SW480 (cell line): ENCODE results near the gene MAGI2.
"Not testable (repeated sequence)": the region's sequence is repeated elsewhere in the genome, so short reads cannot be mapped to it uniquely, and the experiment has no call there.

Source experiments
- DNase-seq: peaks from one replicate; pipeline ENCODE4 v3.0.0-alpha.2; 2016; ENCODE audit warnings: low spot score

MAGI2 gene

DNA sequence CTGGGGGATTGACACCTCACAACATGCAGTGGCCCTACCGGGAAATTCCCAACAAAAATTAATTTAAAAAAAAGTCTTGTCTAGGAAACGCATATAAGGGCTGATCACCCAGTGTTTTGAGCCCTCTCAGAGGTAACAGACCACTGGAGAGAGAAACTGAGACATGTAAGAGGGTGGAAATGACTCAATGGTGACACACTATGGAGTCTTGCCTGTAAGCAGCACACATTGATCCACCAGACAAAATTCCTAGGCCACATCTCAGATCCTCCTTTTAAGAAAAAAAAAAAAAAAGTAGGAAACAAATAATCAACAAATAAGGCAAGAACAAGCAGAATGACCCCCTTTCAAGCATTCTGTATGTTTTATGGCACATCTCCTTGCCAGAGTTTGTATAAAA lies 296.2 kb downstream of the MAGI2 start:
- DNase-seq = no peak

DNA sequence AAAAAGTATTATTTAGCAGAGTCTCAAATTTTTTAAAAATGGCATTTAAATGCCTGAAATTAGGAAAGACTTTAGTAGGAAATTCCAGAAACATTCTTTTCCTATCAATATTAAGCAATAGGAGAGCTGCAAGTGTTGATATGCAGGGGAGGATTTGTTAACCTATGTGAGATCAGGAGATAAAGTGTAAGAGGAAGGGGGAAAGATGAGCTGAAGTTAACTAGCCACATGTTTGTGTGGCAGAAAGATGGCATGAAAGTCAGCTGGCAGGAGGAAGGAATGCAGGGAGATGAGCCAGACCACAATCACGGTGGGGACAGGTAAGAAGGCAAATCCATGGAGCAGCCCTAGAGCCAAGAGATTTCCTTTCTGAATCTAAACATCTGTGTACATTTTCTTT lies 303.6 kb downstream of the MAGI2 start:
- no peak for DNase-seq

- DNase-seq = no peak
Observed at GRCh38 chr7:79142706-79143105, 310.8 kb downstream of the MAGI2 start.

DNA sequence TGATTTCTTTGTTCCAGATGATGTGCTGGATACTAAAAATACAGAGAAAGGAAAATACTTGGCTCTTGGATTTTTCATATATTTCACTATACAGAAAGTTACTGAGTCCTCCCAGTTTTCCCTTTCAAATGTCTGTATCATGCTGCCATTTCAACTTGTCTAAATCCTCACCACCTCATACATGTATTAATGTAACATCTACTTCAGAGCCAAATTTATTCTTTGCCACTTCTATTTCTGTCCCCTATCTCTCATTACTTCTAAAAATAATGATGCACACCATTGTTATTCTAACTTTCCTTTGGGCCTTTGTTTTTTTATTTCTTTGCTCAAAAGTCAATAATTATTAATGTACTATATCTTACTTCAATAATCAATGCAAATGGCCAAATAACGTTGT lies 312.2 kb downstream of the MAGI2 start:
- DNase-seq = no peak

- DNase-seq = no peak
Observed at GRCh38 chr7:79137942-79138341, 315.5 kb downstream of the MAGI2 start.

GRCh38 chr7:79132844-79133451 lies 320.5 kb downstream of the MAGI2 start:
- DNase-seq = no peak

DNA sequence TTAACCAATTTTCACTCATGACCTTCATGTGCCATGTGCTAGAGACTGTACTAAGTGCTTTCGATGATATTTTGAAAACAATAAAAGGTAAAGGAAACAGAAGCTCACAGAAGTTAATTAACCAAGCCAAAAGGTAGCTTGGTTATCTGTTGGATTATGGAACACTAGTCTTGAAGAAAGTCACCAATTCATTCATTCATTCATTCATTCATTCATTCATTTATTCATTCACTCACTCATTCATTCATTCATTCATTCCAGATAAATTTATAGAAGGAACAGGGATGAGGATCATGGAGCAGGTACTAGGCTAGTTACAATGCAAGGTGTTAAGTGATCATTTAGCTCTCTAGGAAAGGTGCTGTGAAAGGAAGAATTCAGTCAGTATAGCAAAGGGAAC lies 322.8 kb downstream of the MAGI2 start:
- no peak for DNase-seq

GRCh38 chr7:79124331-79124730 lies 329.1 kb downstream of the MAGI2 start:
- no peak for DNase-seq

DNA sequence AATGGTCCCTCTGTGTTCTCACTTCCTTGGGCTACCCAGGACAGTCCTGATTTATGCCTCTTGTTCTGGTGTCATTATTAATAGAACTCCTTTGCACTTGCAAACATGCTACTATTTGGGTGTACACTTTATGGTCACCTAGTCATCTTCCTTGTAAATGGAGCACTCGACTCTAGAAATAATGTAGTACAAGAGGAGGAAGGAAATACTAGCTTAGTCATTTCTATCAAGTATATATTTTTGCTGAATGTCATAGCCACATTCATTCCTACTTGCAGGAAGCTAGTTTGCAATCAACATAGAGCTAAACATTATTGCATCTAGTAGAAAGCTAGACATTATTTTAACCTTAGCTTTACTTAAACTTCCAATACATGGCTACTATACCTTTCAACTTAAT lies 335.3 kb downstream of the MAGI2 start:
- DNase-seq = no peak

GRCh38 chr7:79096361-79096805 lies 357.1 kb downstream of the MAGI2 start:
- no peak for DNase-seq

DNA sequence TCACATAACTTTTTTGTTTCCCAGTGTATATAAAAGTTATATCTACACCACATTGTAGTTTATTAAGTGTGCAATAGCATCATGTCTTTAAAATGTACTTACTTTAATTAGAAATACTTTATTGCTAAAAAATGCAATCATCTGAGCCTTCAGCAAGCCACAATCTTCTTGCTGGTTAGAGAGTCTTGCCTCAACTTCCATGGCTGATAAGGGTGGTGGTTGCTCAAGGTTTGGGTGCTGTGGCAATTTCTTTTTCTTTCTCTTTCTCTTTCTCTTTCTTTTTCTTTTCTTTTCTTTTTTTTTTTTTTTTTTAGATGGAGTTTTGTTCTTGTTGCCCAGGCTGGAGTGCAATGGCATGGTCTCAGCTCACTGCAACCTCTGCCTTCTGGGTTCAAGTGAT lies 360.0 kb downstream of the MAGI2 start:
- no peak for DNase-seq

- DNase-seq = no peak
Observed at GRCh38 chr7:79091661-79092060, 361.8 kb downstream of the MAGI2 start.

- no peak for DNase-seq
Observed at GRCh38 chr7:79091011-79091410, 362.5 kb downstream of the MAGI2 start.

DNA sequence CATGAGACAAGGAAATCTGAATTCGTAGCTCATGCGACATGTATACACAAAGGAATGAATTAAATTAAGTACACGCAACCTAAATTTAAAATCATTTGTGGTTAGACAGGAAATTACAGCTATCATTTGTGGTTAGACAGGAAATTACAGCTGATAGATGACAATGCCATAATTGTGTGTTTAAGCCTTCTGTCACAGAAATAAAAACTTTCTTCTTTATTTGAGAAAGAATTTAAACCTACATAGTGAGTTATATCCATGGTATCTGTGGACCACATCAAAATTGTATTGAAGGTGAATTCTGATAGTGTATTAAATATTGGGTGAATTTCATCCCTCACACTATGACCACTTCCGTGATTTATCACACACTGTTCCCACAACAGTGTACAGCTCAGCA lies 362.9 kb downstream of the MAGI2 start:
- peak; percentile 78 for DNase-seq

DNA sequence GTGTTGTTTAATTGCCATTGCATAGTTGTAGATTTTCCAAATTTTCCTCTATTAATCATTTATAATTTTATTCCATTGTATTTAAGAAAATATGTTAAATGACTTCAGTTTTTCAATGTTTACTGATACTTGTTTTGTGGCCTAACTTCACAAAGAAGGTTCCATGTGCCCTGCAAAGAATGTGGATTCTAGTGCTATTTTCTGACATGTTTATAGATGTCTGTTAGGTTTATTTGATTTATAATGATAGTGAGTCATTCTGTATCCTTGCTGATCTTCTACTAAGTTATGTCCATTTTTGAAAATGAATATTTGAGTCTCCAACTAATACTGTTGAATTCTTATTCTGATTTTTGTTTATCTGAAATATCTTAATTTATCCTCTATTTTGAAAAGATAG lies 369.0 kb downstream of the MAGI2 start:
- DNase-seq = no peak

DNA sequence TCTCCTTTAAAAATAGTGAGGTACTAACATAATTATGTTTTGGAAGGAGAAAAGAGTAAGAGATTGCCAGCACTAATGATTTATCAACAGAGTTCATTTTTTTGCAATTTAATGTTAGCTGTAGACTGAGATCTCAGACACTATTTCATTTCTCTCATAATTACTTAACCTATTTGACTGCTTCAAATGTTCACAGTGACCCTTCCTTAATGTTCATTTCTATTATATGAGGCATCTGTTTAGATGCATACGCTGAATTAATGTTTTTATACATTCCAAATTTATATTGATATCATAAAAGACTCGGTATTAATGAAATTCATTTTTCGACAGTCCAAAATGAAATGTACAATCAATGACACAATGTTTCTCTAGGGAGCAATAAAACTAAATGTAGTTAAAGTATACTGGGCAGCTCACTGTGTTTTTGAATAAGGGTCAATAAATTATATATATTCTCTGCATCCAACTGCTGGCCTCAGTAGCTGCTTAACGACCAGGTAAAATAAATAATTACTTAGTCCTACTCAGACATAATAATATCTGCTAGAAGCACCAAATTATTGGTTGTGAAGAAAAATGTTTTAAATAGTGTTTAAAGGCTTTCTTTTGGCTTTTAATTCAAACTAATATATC lies 373.4 kb downstream of the MAGI2 start:
- DNase-seq = no peak

DNA sequence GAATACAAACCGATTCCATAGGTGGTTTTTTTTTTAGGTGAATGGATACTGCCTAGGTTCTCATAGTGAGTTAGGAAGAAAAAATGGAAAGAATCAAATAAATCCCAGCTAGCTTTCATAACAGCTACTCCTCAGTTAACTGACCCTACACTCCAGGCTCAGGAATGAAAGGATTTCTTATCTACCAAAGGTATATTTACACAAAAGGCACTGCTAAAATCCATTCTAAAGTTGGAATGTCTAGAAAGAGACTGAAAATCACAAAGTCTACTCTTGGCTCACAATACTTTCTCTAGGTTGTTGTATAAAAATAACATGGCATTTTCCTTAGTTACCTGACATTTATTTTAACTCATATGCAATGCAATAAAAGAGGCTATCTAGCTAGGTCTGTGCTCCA lies 375.2 kb downstream of the MAGI2 start:
- DNase-seq = no peak

GRCh38 chr7:79071187-79071586 lies 382.3 kb downstream of the MAGI2 start:
- DNase-seq = not testable (repeated sequence)

DNA sequence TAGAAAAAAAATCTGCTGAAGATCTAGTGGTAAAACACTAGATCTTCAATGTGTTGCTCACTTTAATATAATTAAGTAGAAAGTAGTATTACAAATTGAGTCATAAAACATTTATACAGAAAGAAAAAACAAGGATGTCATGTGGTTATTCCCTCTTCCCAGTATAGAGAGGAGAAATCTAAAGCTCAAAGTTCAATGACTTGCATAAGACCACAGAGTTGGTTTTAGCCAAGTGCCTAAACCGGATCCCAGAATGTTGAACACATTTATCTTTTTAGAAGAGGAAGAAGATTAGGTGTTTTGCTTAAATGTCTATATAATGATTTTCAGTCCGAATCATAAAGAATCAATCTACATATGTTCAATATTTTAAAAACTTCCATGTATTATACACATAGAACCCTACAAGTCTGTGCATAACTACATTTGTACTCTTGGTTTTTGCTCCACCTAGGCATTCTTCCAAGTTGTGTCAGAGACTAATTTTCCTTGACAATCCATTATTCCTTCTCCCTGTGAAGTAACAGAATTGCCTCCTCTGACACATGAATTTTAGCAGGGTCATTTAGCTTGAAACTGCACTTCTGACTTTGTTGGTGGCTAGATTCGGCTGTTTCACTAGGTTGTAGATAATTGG lies 389.2 kb downstream of the MAGI2 start:
- peak; percentile 21 for DNase-seq

- DNase-seq = no peak
Observed at GRCh38 chr7:79063019-79063698, 390.3 kb downstream of the MAGI2 start.

DNA sequence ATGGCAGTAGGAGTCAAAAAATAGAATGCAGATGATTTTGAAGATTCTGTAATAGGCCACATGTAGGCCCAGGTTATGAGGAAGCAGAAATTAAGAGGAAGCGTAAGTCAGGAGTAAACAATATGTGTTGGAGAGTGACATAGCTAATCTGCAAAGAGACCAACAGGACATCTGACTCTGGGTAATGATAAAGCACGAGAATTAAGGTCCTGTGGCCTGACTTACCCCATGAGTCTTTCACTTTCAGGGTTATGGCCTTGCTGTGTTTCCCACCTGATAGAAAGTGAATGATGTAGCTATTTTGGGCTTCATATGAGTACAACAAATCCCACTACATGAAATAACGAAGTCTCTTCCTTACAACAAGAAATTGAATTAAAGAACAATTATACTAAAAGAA lies 393.0 kb downstream of the MAGI2 start:
- DNase-seq = no peak

DNA sequence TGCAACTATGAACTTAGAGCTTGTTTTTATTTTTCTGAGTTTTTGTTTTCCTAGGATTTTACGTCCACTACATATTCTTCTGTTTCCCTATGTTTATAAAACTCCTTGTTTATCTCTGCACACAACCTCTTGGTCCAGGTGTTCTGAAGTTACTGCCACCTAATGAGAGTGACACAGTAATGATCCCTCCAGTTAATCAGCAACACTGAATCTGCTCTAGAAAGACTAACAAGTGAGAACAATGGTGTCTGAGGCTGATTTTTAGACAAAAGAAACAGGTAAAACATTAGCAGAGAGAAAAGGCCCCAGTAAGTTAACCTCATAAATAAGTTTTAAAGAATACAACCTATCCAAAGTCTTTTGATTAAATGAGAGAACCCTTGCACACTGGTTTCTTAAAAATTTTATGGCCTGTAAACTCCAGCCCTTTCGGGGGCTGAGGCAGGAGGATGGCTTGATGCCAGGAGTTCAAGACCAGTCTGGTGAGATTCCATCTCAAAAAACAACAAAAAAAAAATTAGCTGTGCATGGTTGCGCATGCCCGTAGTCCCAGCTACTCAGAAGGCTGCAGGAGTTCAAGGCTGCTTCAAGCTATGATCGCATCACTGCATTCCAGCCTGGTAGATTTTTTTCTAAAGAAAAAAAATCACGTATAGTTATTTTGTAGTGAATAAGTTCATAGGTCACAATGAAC lies 397.6 kb downstream of the MAGI2 start:
- DNase-seq = no peak

- DNase-seq = no peak
Observed at GRCh38 chr7:79051915-79052314, 401.6 kb downstream of the MAGI2 start.
